Panc1 (cell line): Measurements from ENCODE around the gene SLC2A3.

Experiments used
- CTCF ChIP-seq: fragments of 450-650 bp; IDR thresholded peaks from 2 replicates; pipeline ENCODE4 v1.5.1; 2017; ENCODE audit warnings: mild to moderate bottlenecking
- POLR2AphosphoS5 ChIP-seq: IDR thresholded peaks from 2 replicates; pipeline ENCODE4 v1.6.1; 2012; ENCODE audit warnings: mild to moderate bottlenecking, low read depth, low read length, moderate library complexity
- SIN3A ChIP-seq: IDR thresholded peaks from 2 replicates; pipeline ENCODE4 v1.6.1; 2012; ENCODE audit warnings: low read depth, mild to moderate bottlenecking, low read length, moderate library complexity, borderline replicate concordance; ENCODE audit not compliant: insufficient read depth

GRCh38 chr12:7917392-7918267 lies 18.4 kb downstream of the SLC2A3 start:
- no peak for TF ChIP-seq CTCF
- no peak for TF ChIP-seq POLR2AphosphoS5
- TF ChIP-seq SIN3A, result no peak
